ENCODE results near the gene ITFG1. TPM values are rescaled to one million over a fixed set of nuclear protein-coding genes. Genes with fewer than 3 reads are reported as not detected.

ITFG1 gene
- total and polyA plus RNA-seq, 2 of the 13 experiments (the other 11 are each of a cell fraction or from before 2014, with no cell fraction given) = 74.5 to 150 TPM

DNA sequence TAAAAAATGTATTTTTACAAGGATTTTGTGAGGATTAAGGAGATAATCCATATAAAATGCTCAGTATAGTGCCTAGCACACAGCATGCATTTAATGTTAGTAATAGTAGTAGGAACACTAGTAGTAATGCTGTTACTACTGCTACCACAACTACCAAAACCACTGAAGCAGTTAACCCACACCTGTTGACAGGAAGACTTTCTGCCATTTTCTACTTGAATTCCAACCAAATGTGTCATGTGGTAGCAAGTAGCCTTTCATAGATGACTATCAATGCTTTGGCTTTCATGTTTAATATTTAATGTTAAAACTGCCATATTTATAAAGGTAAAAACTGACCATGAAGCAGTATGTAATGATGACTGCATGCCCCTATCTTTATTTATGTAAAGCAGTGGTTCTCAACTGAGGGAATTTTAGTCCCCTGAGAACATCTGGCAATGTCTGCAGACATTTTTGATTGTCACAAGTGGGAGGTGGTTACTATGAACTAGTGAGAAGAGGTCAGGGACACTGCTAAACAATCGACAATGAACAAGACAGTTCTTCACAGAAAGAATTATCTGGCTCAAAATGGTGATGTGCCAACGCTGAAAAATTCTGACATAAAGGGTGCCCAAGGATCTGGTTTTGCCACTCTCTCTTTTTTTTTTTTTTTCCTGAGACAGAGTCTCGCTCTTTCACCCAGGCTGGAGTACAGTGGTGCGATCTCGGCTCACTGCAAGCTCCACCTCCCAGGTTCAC lies 89.4 kb downstream of the ITFG1 start:
- intact Hi-C loops (cut with micrococcal nuclease; ENCODE audit: unreplicated experiment) = no loop called here
- 97% methylated on average over 5 of the region's 5 CpGs for WGBS (ENCODE audit: low lambda C conversion rate)
- FAIRE-seq = no peak
- Histone ChIP-seq H2AFZ (ENCODE audit: low read length) (no peak overlapping the region), H4K20me1 (ENCODE audit: insufficient read depth, low read length) (no peaks in the 10 kb centered on the region), H3K36me3 (replicated peaks in 1 of 2; ENCODE audit: control insufficient read depth in 1 of 2, insufficient read depth in 2 of 2, low read length in 2 of 2) (peaks cover 0 to 11% of the 10 kb centered on the region in 2 experiments; a peak in 2 of 5 replicates), H3K4me1 (ENCODE audit: insufficient read depth, low read length) (no peaks in the 10 kb centered on the region), H3K4me3 (replicated peaks in 1 of 3; ENCODE audit: insufficient read depth in 1 of 3, low read depth in 2 of 3, low read length in 3 of 3) (no peak overlapping the region), H3K27me3 (ENCODE audit: control insufficient read depth in 1 of 2, insufficient read depth in 2 of 2, low read length in 2 of 2) (no peaks in the 10 kb centered on the region), H3K4me2 (ENCODE audit: low read depth, low read length) (no peak overlapping the region), H3K9ac (ENCODE audit: insufficient read depth, low read depth, low read length) (no peak overlapping the region), H3K79me2 (ENCODE audit: insufficient read depth, low read length) (no peaks in the 10 kb centered on the region), H3K27ac (ENCODE audit: extremely low read length, insufficient read depth, low read length) (no peak overlapping the region), H3K9me3 (ENCODE audit: low read length) (no peaks in the 10 kb centered on the region)
- ChIA-PET POLR2A (no interaction called here), CTCF (ENCODE audit: low intra/inter-chr PET ratio, low total read pairs) (no interaction called here)
- no peak for DNase-seq (ENCODE audit: low spot score)
- no peak for ATAC-seq
- no peak for TF ChIP-seq JUN (CRISPR knock-in tag; IDR thresholded peaks at IDR 0.05)
- BruUV-seq (replicated peaks) = no TSS peak
- in situ Hi-C loops (cut with HindIII; ENCODE audit: extremely low pct_ligation_motif_present, low pct_unique_long_range_greater_than_20kb) = no loop called here

- no peak for DNase-seq (ENCODE audit: low spot score)
- intact Hi-C loops (cut with micrococcal nuclease; ENCODE audit: unreplicated experiment) (no loop called here), in situ Hi-C loops (cut with HindIII; ENCODE audit: extremely low pct_ligation_motif_present, low pct_unique_long_range_greater_than_20kb) (no loop called here)
- no peaks in the 10 kb centered on the region for H3K4me1 ChIP-seq (ENCODE audit: insufficient read depth, low read length)
- no peak overlapping the region for H3K9ac ChIP-seq (ENCODE audit: insufficient read depth, low read depth, low read length)
- H2AFZ ChIP-seq (ENCODE audit: low read length) = no peak overlapping the region
- H3K9me3 ChIP-seq (ENCODE audit: low read length) = no peaks in the 10 kb centered on the region
- no peaks in the 10 kb centered on the region for H3K27me3 ChIP-seq (ENCODE audit: control insufficient read depth in 1 of 2, insufficient read depth in 2 of 2, low read length in 2 of 2)
- H3K4me2 ChIP-seq (ENCODE audit: low read depth, low read length) = no peak overlapping the region
- 96% methylated on average over 12 of the region's 12 CpGs for WGBS (ENCODE audit: low lambda C conversion rate)
- POLR2A ChIA-PET = no interaction called here
- no TSS peak for BruUV-seq (replicated peaks)
- ATAC-seq = no peak
- H3K4me3 ChIP-seq (replicated peaks in 1 of 3; ENCODE audit: insufficient read depth in 1 of 3, low read depth in 2 of 3, low read length in 3 of 3) = no peak overlapping the region
- FAIRE-seq = no peak
- no peaks in the 10 kb centered on the region for H4K20me1 ChIP-seq (ENCODE audit: insufficient read depth, low read length)
- no peaks in the 10 kb centered on the region for H3K79me2 ChIP-seq (ENCODE audit: insufficient read depth, low read length)
- no peak overlapping the region for H3K27ac ChIP-seq (ENCODE audit: extremely low read length, insufficient read depth, low read length)
- peaks cover 0 to 9% of the 10 kb centered on the region in 2 experiments; a peak in 2 of 5 replicates for H3K36me3 ChIP-seq (replicated peaks in 1 of 2; ENCODE audit: control insufficient read depth in 1 of 2, insufficient read depth in 2 of 2, low read length in 2 of 2)
- CTCF ChIA-PET (ENCODE audit: low intra/inter-chr PET ratio, low total read pairs) = no interaction called here
- TF ChIP-seq, protein P1, sequence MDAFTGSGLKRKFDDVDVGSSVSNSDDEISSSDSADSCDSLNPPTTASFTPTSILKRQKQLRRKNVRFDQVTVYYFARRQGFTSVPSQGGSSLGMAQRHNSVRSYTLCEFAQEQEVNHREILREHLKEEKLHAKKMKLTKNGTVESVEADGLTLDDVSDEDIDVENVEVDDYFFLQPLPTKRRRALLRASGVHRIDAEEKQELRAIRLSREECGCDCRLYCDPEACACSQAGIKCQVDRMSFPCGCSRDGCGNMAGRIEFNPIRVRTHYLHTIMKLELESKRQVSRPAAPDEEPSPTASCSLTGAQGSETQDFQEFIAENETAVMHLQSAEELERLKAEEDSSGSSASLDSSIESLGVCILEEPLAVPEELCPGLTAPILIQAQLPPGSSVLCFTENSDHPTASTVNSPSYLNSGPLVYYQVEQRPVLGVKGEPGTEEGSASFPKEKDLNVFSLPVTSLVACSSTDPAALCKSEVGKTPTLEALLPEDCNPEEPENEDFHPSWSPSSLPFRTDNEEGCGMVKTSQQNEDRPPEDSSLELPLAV (CRISPR knock-in tag; conservative IDR thresholded peaks at IDR 0.05; ENCODE audit: low read depth) = no peak
- TF ChIP-seq ATF1 (CRISPR knock-in tag; IDR thresholded peaks at IDR 0.05) = no peak
- no peak for TF ChIP-seq ATF7 (IDR thresholded peaks at IDR 0.05)
- TF ChIP-seq ATF7 (CRISPR knock-in tag; IDR thresholded peaks at IDR 0.05) = no peak
- TF ChIP-seq MAFK (conservative IDR thresholded peaks at IDR 0.05 in 1 of 2, IDR thresholded peaks at IDR 0.05 in 1 of 2; ENCODE audit: low read length in 2 of 2) = no peak
- no peak for TF ChIP-seq LRRFIP1 (CRISPR knock-in tag; conservative IDR thresholded peaks at IDR 0.05)
- TF ChIP-seq ZNF776 (CRISPR knock-in tag; IDR thresholded peaks at IDR 0.05) = no peak
- TF ChIP-seq, protein P2, sequence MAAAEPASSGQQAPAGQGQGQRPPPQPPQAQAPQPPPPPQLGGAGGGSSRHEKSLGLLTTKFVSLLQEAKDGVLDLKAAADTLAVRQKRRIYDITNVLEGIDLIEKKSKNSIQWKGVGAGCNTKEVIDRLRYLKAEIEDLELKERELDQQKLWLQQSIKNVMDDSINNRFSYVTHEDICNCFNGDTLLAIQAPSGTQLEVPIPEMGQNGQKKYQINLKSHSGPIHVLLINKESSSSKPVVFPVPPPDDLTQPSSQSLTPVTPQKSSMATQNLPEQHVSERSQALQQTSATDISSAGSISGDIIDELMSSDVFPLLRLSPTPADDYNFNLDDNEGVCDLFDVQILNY (CRISPR knock-in tag; conservative IDR thresholded peaks at IDR 0.05) = no peak
- TF ChIP-seq TEAD3 (CRISPR knock-in tag; optimal IDR thresholded peaks at IDR 0.05; ENCODE audit: borderline replicate concordance) = no peak
- TF ChIP-seq SMYD3 (CRISPR knock-in tag; IDR thresholded peaks at IDR 0.05) = no peak
- no peak for TF ChIP-seq ATF4 (CRISPR knock-in tag; IDR thresholded peaks at IDR 0.05)
These were observed 90.3 kb downstream of the ITFG1 start for GRCh38 chr16:47370536-47370935.

Measured in HepG2 (cell line).